BE2C (cell line): ENCODE results near the gene GPC6.

ENCODE experiments used
- DNase-seq: peaks from one replicate; pipeline ENCODE4 v3.0.0-alpha.2; 2020
- H3K27me3 ChIP-seq: fragments of 250-450 bp; sonication (Bioruptor Pico); 2 replicates; pipeline ENCODE4 v1.5.1; 2020; ENCODE audit warnings: mild to moderate bottlenecking
- H3K36me3 ChIP-seq: fragments of 250-450 bp; sonication (Bioruptor Pico); 2 replicates; pipeline ENCODE4 v1.5.1; 2020; ENCODE audit warnings: mild to moderate bottlenecking
- H3K4me1 ChIP-seq: fragments of 250-450 bp; sonication (Bioruptor Pico); 2 replicates; pipeline ENCODE4 v1.5.1; 2020
- H3K4me3 ChIP-seq: 2 replicates; pipeline ENCODE4 v1.5.1; 2011; ENCODE audit warnings: low read depth, low read length
- H3K9me3 ChIP-seq: fragments of 250-450 bp; sonication (Bioruptor Pico); 2 replicates; pipeline ENCODE4 v1.5.1; 2020
- CTCF ChIP-seq: IDR thresholded peaks from 2 replicates; pipeline ENCODE4 v1.5.1; 2012; ENCODE audit warnings: mild to moderate bottlenecking, low read depth, low read length

Gene GPC6

DNA sequence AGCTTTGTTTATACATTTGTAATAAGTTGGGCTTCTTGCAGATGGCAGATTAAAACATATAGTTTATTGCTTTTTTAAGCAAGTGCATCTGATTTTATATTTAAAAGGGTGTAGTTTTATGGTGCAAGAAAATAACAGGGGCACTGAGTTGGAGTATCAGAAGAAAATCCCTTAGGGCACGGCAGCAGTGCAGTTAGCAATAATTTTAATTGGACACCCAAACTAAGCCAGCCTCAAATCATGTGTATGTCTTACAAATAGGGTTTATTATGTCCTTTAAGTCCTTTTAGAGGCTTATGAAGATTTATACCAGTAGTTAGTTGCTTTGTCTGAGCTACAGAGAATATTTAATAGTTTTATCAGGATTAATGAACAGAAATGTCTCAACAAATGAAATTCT is 57.5 kb downstream of the GPC6 start:
- no peaks in the 10 kb centered on the region for H3K36me3 ChIP-seq
- H3K4me3 ChIP-seq: no peak overlapping the region
- no peak for TF ChIP-seq CTCF
- H3K9me3 ChIP-seq: no peaks in the 10 kb centered on the region
- no peaks in the 10 kb centered on the region for H3K27me3 ChIP-seq
- peaks cover 19% of the 10 kb centered on the region for H3K4me1 ChIP-seq
- DNase-seq: no peak

GRCh38 chr13:93286047-93286446 is 59.4 kb downstream of the GPC6 start:
- H3K36me3 ChIP-seq: no peaks in the 10 kb centered on the region
- no peak overlapping the region for H3K4me3 ChIP-seq
- peaks cover 19% of the 10 kb centered on the region for H3K4me1 ChIP-seq
- no peak for TF ChIP-seq CTCF
- no peaks in the 10 kb centered on the region for H3K27me3 ChIP-seq
- H3K9me3 ChIP-seq: no peaks in the 10 kb centered on the region
- no peak for DNase-seq

- no peak for TF ChIP-seq CTCF
- Histone ChIP-seq H3K4me3 (no peak overlapping the region), H3K27me3 (no peaks in the 10 kb centered on the region), H3K36me3 (no peaks in the 10 kb centered on the region), H3K4me1 (peaks cover 8% of the 10 kb centered on the region), H3K9me3 (no peaks in the 10 kb centered on the region; the same call in 1 of the 2 replicates)
- no peak for DNase-seq
These were observed 62.4 kb downstream of the GPC6 start for GRCh38 chr13:93289053-93289452.

GRCh38 chr13:93289842-93290241 is 63.2 kb downstream of the GPC6 start:
- Histone ChIP-seq H3K27me3 (no peaks in the 10 kb centered on the region), H3K4me1 (peaks cover 2% of the 10 kb centered on the region; the same call in 1 of the 2 replicates), H3K9me3 (no peaks in the 10 kb centered on the region; the same call in 1 of the 2 replicates), H3K36me3 (no peaks in the 10 kb centered on the region), H3K4me3 (no peak overlapping the region)
- no peak for DNase-seq
- no peak for TF ChIP-seq CTCF

GRCh38 chr13:93290503-93290902 is 63.9 kb downstream of the GPC6 start:
- H3K36me3 ChIP-seq: no peaks in the 10 kb centered on the region
- no peak for TF ChIP-seq CTCF
- H3K4me3 ChIP-seq: no peak overlapping the region
- H3K27me3 ChIP-seq: no peaks in the 10 kb centered on the region
- no peaks in the 10 kb centered on the region for H3K4me1 ChIP-seq
- no peak for DNase-seq
- no peaks in the 10 kb centered on the region; the same call in 1 of the 2 replicates for H3K9me3 ChIP-seq

- no peak for TF ChIP-seq CTCF
- Histone ChIP-seq H3K27me3 (no peaks in the 10 kb centered on the region), H3K9me3 (no peaks in the 10 kb centered on the region; the same call in 1 of the 2 replicates), H3K4me1 (no peaks in the 10 kb centered on the region), H3K36me3 (no peaks in the 10 kb centered on the region), H3K4me3 (no peak overlapping the region)
- DNase-seq: no peak
These were observed 65.8 kb downstream of the GPC6 start for GRCh38 chr13:93292366-93292765.
